ENCODE results near the gene ADTRP. TPM values are rescaled to one million over a fixed set of nuclear protein-coding genes. Genes with fewer than 3 reads are reported as not detected.

The ADTRP gene
- total RNA-seq, 1 experiment from 2014 or later, result 0.50 TPM

- ATAC-seq, result no peak
- Mint-ChIP-seq H3K9me3 (no peaks in the 10 kb centered on the region), H3K27ac (no peak overlapping the region), H3K4me1 (peaks cover 61% of the 10 kb centered on the region), H3K36me3 (no peaks in the 10 kb centered on the region), H3K27me3 (ENCODE audit: low read depth) (no peaks in the 10 kb centered on the region; the same call in 1 of the 2 replicates), H3K4me3 (no peak overlapping the region)
- ChIA-PET CTCF (interaction anchor here (0.6 kb wide), 1 partner anchor 813 kb away, joined by 3 read pairs; no protein-coding TSS in a partner anchor), POLR2A (no interaction called here)
- no peak for DNase-seq (ENCODE audit: low spot score)
- TF ChIP-seq ATF3 (CRISPR knock-in tag; conservative IDR thresholded peaks at IDR 0.05) (no peak), CREB1 (CRISPR knock-in tag; IDR thresholded peaks at IDR 0.05) (no peak), FOXP4 (CRISPR knock-in tag; IDR thresholded peaks at IDR 0.05) (no peak), ZNF425 (CRISPR knock-in tag; conservative IDR thresholded peaks at IDR 0.05) (no peak), AR (CRISPR knock-in tag; IDR thresholded peaks at IDR 0.05) (no peak), ZMAT4 (CRISPR knock-in tag; IDR thresholded peaks at IDR 0.05) (no peak), PRDM15 (CRISPR knock-in tag; IDR thresholded peaks at IDR 0.05) (no peak), MAX (CRISPR knock-in tag; IDR thresholded peaks at IDR 0.05) (no peak), FOXJ3 (CRISPR knock-in tag; IDR thresholded peaks at IDR 0.05; ENCODE audit: borderline replicate concordance) (no peak), ZNF396 (CRISPR knock-in tag; IDR thresholded peaks at IDR 0.05; ENCODE audit: borderline replicate concordance) (no peak)
Observed at GRCh38 chr6:11773581-11773980, 5.0 kb downstream of the ADTRP start.

GRCh38 chr6:11773013-11773412 lies 5.6 kb downstream of the ADTRP start:
- ATAC-seq (no peak), DNase-seq (ENCODE audit: low spot score) (no peak)
- ChIA-PET POLR2A (no interaction called here), CTCF (interaction anchor here (0.6 kb wide), 1 partner anchor 812 kb away, joined by 3 read pairs; no protein-coding TSS in a partner anchor)
- Mint-ChIP-seq H3K27me3 (ENCODE audit: low read depth) (no peaks in the 10 kb centered on the region; the same call in none of the 2 replicates), H3K4me1 (peaks cover 61% of the 10 kb centered on the region), H3K9me3 (no peaks in the 10 kb centered on the region), H3K4me3 (no peak overlapping the region), H3K27ac (no peak overlapping the region), H3K36me3 (no peaks in the 10 kb centered on the region)
- TF ChIP-seq ATF3 (CRISPR knock-in tag; conservative IDR thresholded peaks at IDR 0.05) (no peak), NFE2L1 (CRISPR knock-in tag; IDR thresholded peaks at IDR 0.05) (no peak), ELF4 (CRISPR knock-in tag; IDR thresholded peaks at IDR 0.05; ENCODE audit: low read depth) (no peak), CTCF (IDR thresholded peaks at IDR 0.05) (no peak), MAX (CRISPR knock-in tag; IDR thresholded peaks at IDR 0.05) (no peak), ZBTB21 (CRISPR knock-in tag; IDR thresholded peaks at IDR 0.05; ENCODE audit: borderline replicate concordance) (no peak), ATF2 (CRISPR knock-in tag; IDR thresholded peaks at IDR 0.05; ENCODE audit: borderline replicate concordance, low read depth) (no peak), TEAD4 (CRISPR knock-in tag; IDR thresholded peaks at IDR 0.05) (no peak), ZNF423 (CRISPR knock-in tag; IDR thresholded peaks at IDR 0.05) (no peak), NFYB (CRISPR knock-in tag; conservative IDR thresholded peaks at IDR 0.05; ENCODE audit: low read depth) (no peak)
